SK-N-SH (cell line): ENCODE data around the gene TMSB10. TPM values are rescaled to one million over a fixed set of nuclear protein-coding genes. Genes with fewer than 3 reads are reported as not detected.
A peak's percentile ranks its signal among the peaks of the same experiment; 100 is the strongest.

Experiments
- CTCF ChIA-PET: fragments of 300-600, 350-600 bp; formaldehyde crosslinking; extraction: SDS; loops from one replicate; lab custom pipeline; 2021; lab: Yijun Ruan, JAX
- POLR2A ChIA-PET: fragments of 350-600 bp; sonication (Branson Sonifier 250); formaldehyde crosslinking; extraction: SDS; loops from one replicate; lab custom pipeline; 2020; ENCODE audit warnings: antibody characterized with exemption, inconsistent platforms; lab: Yijun Ruan, JAX
- DNase-seq: peaks from one replicate; pipeline ENCODE4 v3.0.0; 2012
- H2AFZ ChIP-seq: fragments of 200-600 bp; sonication (generic); 2 replicates; pipeline ENCODE4 v1.8.1; 2016; ENCODE audit warnings: antibody characterized with exemption, mild to moderate bottlenecking, low read depth
- H3F3A ChIP-seq: fragments of 200-600 bp; sonication (generic); replicated peaks from 2 replicates; pipeline ENCODE3; 2016; ENCODE audit warnings: antibody characterized with exemption, mild to moderate bottlenecking; ENCODE audit not compliant: insufficient read depth
- H3K27ac ChIP-seq, 2 experiments: fragments of 200-500 bp in 1 of 2; fragments of 200-600 bp in 1 of 2; sonication (Bioruptor generic) in 1 of 2; sonication (generic), shearing (Covaris generic) in 1 of 2; 2 replicates each; pipeline versions ENCODE4 v1.5.1 to v1.6.1; 2014 to 2016; ENCODE audit warnings: low read depth in 2 of 2, inconsistent platforms in 1 of 2, low read length in 1 of 2, mild to moderate bottlenecking in 1 of 2, mixed read lengths in 1 of 2
- H3K27me3 ChIP-seq: fragments of 200-600 bp; sonication (generic), shearing (Covaris generic); 2 replicates; pipeline ENCODE4 v1.6.1; 2016; ENCODE audit warnings: mixed run types; ENCODE audit not compliant: insufficient read depth
- H3K36me3 ChIP-seq, 2 experiments: fragments of 200-500 bp in 1 of 2; fragments of 200-600 bp in 1 of 2; sonication (Bioruptor generic) in 1 of 2; sonication (generic) in 1 of 2; replicated peaks in 1 of 2; 2 replicates each; pipeline versions ENCODE3 to v1.5.1; 2014 to 2016; ENCODE audit warnings: low read length in 1 of 2, mild to moderate bottlenecking in 1 of 2; ENCODE audit not compliant: insufficient read depth in 2 of 2, control insufficient read depth in 1 of 2
- H3K4me1 ChIP-seq, 2 experiments: fragments of 200-500 bp in 1 of 2; fragments of 200-600 bp in 1 of 2; sonication (Bioruptor generic) in 1 of 2; sonication (generic), shearing (Covaris generic) in 1 of 2; 2 replicates each; pipeline versions ENCODE4 v1.5.1 to v1.6.1; 2014 to 2016; ENCODE audit warnings: low read depth in 1 of 2, low read length in 1 of 2, mixed run types in 1 of 2; ENCODE audit not compliant: insufficient read depth in 2 of 2, control insufficient read depth in 1 of 2
- H3K4me2 ChIP-seq: fragments of 200-600 bp; sonication (generic), shearing (Covaris generic); 2 replicates; pipeline ENCODE4 v1.6.1; 2017; ENCODE audit warnings: mixed run types
- H3K4me3 ChIP-seq, 2 experiments: fragments of 200-500 bp in 1 of 2; fragments of 200-600 bp in 1 of 2; sonication (Bioruptor generic) in 1 of 2; sonication (generic), shearing (Covaris generic) in 1 of 2; 2 replicates each; pipeline versions ENCODE4 v1.5.1 to v1.8.1; 2014 to 2016; ENCODE audit warnings: low read depth in 2 of 2, inconsistent platforms in 1 of 2, low read length in 1 of 2, mild to moderate bottlenecking in 1 of 2, mixed read lengths in 1 of 2, moderate library complexity in 1 of 2
- H3K79me2 ChIP-seq: fragments of 200-600 bp; sonication (generic); 2 replicates; pipeline ENCODE4 v1.8.1; 2017; ENCODE audit warnings: mild to moderate bottlenecking; ENCODE audit not compliant: insufficient read depth
- H3K9ac ChIP-seq: fragments of 200-600 bp; sonication (generic); 2 replicates; pipeline ENCODE4 v1.6.1; 2017; ENCODE audit warnings: mixed run types
- H3K9me2 ChIP-seq: fragments of 200-600 bp; sonication (generic); 2 replicates; pipeline ENCODE4 v1.6.1; 2017; ENCODE audit warnings: mixed run types
- H3K9me3 ChIP-seq: fragments of 200-600 bp; sonication (generic); 2 replicates; pipeline ENCODE4 v1.6.1; 2017; ENCODE audit warnings: mixed run types, mild to moderate bottlenecking, moderate library complexity
- H4K20me1 ChIP-seq: fragments of 200-600 bp; sonication (generic); 2 replicates; pipeline ENCODE4 v1.6.1; 2017; ENCODE audit warnings: mild to moderate bottlenecking, mixed run types; ENCODE audit not compliant: insufficient read depth
- CHD2 ChIP-seq: fragments of 150-350 bp; IDR thresholded peaks from 2 replicates; pipeline ENCODE4 v1.6.1; 2018; ENCODE audit warnings: low read length; ENCODE audit not compliant: partially characterized antibody
- EP300 ChIP-seq, 2 experiments: IDR thresholded peaks; 2 replicates each; pipeline versions ENCODE4 v1.4.0 to v1.6.1; 2012; ENCODE audit warnings: borderline replicate concordance in 1 of 2, low read depth in 1 of 2, low read length in 1 of 2
- FOSL2 ChIP-seq: IDR thresholded peaks from 2 replicates; pipeline ENCODE4 v1.4.0; 2012; ENCODE audit warnings: low read depth, mild to moderate bottlenecking, moderate library complexity, borderline replicate concordance
- FOXM1 ChIP-seq: IDR thresholded peaks from 2 replicates; pipeline ENCODE4 v1.4.0; 2012; ENCODE audit warnings: low read depth, mild to moderate bottlenecking
- GABPA ChIP-seq: IDR thresholded peaks from 2 replicates; pipeline ENCODE4 v1.4.0; 2012; ENCODE audit warnings: low read depth, mild to moderate bottlenecking
- JUND ChIP-seq: IDR thresholded peaks from 2 replicates; pipeline ENCODE4 v1.4.0; 2012
- MEF2A ChIP-seq: IDR thresholded peaks from 2 replicates; pipeline ENCODE4 v1.4.0; 2012; ENCODE audit warnings: low read depth, borderline replicate concordance
- NFIC ChIP-seq: IDR thresholded peaks from 2 replicates; pipeline ENCODE4 v1.4.0; 2012; ENCODE audit warnings: borderline replicate concordance
- NRF1 ChIP-seq: IDR thresholded peaks from 2 replicates; pipeline ENCODE4 v1.6.1; 2012; ENCODE audit warnings: low read depth, mild to moderate bottlenecking, low read length
- RAD21 ChIP-seq: IDR thresholded peaks from 2 replicates; pipeline ENCODE4 v1.6.1; 2012; ENCODE audit warnings: mild to moderate bottlenecking, low read length
- REST ChIP-seq: IDR thresholded peaks from 2 replicates; pipeline ENCODE4 v1.6.1; 2012; ENCODE audit warnings: mild to moderate bottlenecking, low read depth, low read length, moderate library complexity
- RFX5 ChIP-seq: IDR thresholded peaks from 2 replicates; pipeline ENCODE4 v1.6.1; 2012; ENCODE audit warnings: mild to moderate bottlenecking, improper control_type of control experiment, low read length
- RXRA ChIP-seq: IDR thresholded peaks from 2 replicates; pipeline ENCODE4 v1.4.0; 2012; ENCODE audit warnings: low read depth, mild to moderate bottlenecking, borderline replicate concordance
- SIN3A ChIP-seq: IDR thresholded peaks from 2 replicates; pipeline ENCODE4 v1.6.1; 2012; ENCODE audit warnings: low read depth, mild to moderate bottlenecking, low read length, moderate library complexity, borderline replicate concordance
- TAF1 ChIP-seq: IDR thresholded peaks from 2 replicates; pipeline ENCODE4 v1.6.1; 2012; ENCODE audit warnings: low read depth, mild to moderate bottlenecking, low read length, moderate library complexity, borderline replicate concordance
- TCF12 ChIP-seq: IDR thresholded peaks from 2 replicates; pipeline ENCODE4 v1.4.0; 2012
- TEAD4 ChIP-seq: IDR thresholded peaks from 2 replicates; pipeline ENCODE4 v1.4.0; 2012; ENCODE audit warnings: mild to moderate bottlenecking, borderline replicate concordance; ENCODE audit not compliant: insufficient read depth
- USF1 ChIP-seq: IDR thresholded peaks from 2 replicates; pipeline ENCODE4 v1.4.0; 2012; ENCODE audit warnings: low read depth, borderline replicate concordance
- YY1 ChIP-seq: IDR thresholded peaks from 2 replicates; pipeline ENCODE4 v1.4.0; 2012; ENCODE audit warnings: low read depth, mild to moderate bottlenecking
- WGBS: methylation state at CpG from one replicate; pipeline ENCODE4 v1.1.6; 2017; ENCODE audit warnings: low lambda C conversion rate; 5-methylcytosine and 5-hydroxymethylcytosine counted together
- polyA plus RNA-seq, 3 experiments: library from polyadenylated mRNA; depleted of rRNA; stranded (reverse); fragments of >200 nt; gene quantifications; 2 replicates each; pipeline ENCODE4 v1.2.3, GENCODE V29; 2012
- TF ChIP-seq, protein P1 (sequence below): fragments of 150-350 bp; IDR thresholded peaks from 2 replicates; pipeline ENCODE4 v1.6.1; 2017; ENCODE audit warnings: antibody characterized with exemption, low read length, low read depth, borderline replicate concordance

Gene TMSB10
- polyA plus RNA-seq, 1 of the 3 experiments (the other 2 are of a cell fraction) = 7,920 TPM

DNA sequence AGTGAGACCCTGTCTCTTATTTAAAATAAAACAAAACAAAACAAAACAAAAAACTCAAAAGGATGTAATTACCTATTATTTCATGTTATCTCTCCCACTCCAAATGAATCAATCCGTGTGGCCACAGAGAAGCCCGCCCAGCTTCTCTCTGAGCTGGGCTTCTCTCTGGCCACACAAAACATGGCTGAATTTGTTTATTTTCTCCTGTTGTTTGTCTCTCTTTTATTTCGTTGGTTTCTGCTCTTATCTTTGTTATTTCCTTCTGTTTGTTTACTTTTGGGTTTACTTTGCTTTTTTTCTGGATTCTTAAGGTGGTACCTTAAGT is 23.1 kb upstream of the TMSB10 start:
- ChIA-PET CTCF (interaction anchor here (0.5 to 2.8 kb wide), 19 partner anchors 10 to 446 kb away, joined by 3 to 12 read pairs (median 3); partner anchors contain the start of gene TGOLN2), POLR2A (no interaction called here)
- DNase-seq = no peak
- no peaks in the 10 kb centered on the region for H3K9me3 ChIP-seq
- H3F3A ChIP-seq = no peaks in the 10 kb centered on the region
- H3K4me2 ChIP-seq = peak overlapping the region; percentile 86
- no peak overlapping the region for H3K27ac ChIP-seq
- peak overlapping the region in 1 of 2 experiments; percentile 66; a peak in 3 of 4 replicates for H3K4me3 ChIP-seq
- TF ChIP-seq YY1 (no peak), TAF1 (no peak), EP300 (IDR thresholded peaks at IDR 0.05; ENCODE audit: borderline replicate concordance in 1 of 2, low read depth in 1 of 2, low read length in 1 of 2) (no peak), FOSL2 (no peak), RFX5 (no peak), TCF12 (no peak), NRF1 (no peak), SIN3A (no peak), REST (no peak), MEF2A (no peak), FOXM1 (no peak), GABPA (no peak), TEAD4 (no peak), RAD21 (no peak), CHD2 (no peak), JUND (no peak), NFIC (no peak), USF1 (no peak), RXRA (no peak)
- TF ChIP-seq, protein P1, sequence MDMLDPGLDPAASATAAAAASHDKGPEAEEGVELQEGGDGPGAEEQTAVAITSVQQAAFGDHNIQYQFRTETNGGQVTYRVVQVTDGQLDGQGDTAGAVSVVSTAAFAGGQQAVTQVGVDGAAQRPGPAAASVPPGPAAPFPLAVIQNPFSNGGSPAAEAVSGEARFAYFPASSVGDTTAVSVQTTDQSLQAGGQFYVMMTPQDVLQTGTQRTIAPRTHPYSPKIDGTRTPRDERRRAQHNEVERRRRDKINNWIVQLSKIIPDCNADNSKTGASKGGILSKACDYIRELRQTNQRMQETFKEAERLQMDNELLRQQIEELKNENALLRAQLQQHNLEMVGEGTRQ = no peak
- TF ChIP-seq, all 33 proteins: peak for 0
- peaks cover 2 to 12% of the 10 kb centered on the region in 2 experiments; a peak in 3 of 4 replicates for H3K4me1 ChIP-seq
- H3K36me3 ChIP-seq = no peaks in the 10 kb centered on the region
- no peaks in the 10 kb centered on the region for H3K79me2 ChIP-seq
- H3K9me2 ChIP-seq = no peaks in the 10 kb centered on the region
- H3K27me3 ChIP-seq = peaks cover 16% of the 10 kb centered on the region
- H3K9ac ChIP-seq = no peak overlapping the region
- peak overlapping the region; percentile 91 for H2AFZ ChIP-seq
- 49% methylated on average over 3 of the region's 3 CpGs for WGBS
- no peaks in the 10 kb centered on the region for H4K20me1 ChIP-seq
